HepG2 (cell line): ENCODE data around the gene MED12L. TPM values are rescaled to one million over a fixed set of nuclear protein-coding genes. Genes with fewer than 3 reads are reported as not detected.

Experiments used
- ATAC-seq: fragments of 200-7000 bp; cut with Tn5 transposase; 3 replicates; pipeline ENCODE4 v1.9.1; 2020; ENCODE audit warnings: mild to moderate bottlenecking, moderate library complexity
- BruUV-seq: library from RNA; stranded (reverse); fragments of 400-500 nt; replicated peaks from 2 replicates; lab custom pipeline; 2021; lab: Mats Ljungman, UMichigan
- CTCF ChIA-PET: fragments of 300-600 bp; formaldehyde crosslinking; extraction: SDS; loops from one replicate; lab custom pipeline; 2021; ENCODE audit warnings: low total read pairs, inconsistent platforms, low intra/inter-chr PET ratio; lab: Yijun Ruan, JAX
- POLR2A ChIA-PET: fragments of 350-600 bp; sonication (Branson Sonifier 250); formaldehyde crosslinking; loops from one replicate; lab custom pipeline; 2020; ENCODE audit warnings: antibody characterized with exemption, inconsistent platforms; lab: Yijun Ruan, JAX
- DNase-seq: peaks from one replicate; pipeline ENCODE4 v3.0.0-alpha.2; 2015; ENCODE audit warnings: low spot score
- FAIRE-seq: peaks from 3 replicates; lab custom pipeline; 2011; peaks lifted over from hg19 to GRCh38; lab: Jason Lieb, UNC
- H2AFZ ChIP-seq: one replicate; pipeline ENCODE4 v1.6.1; 2011; ENCODE audit warnings: low read length, inconsistent platforms
- H3K27ac ChIP-seq: fragments of 300-600 bp; 3 replicates; pipeline ENCODE4 v1.8.0; 2011; ENCODE audit warnings: mixed run types, mild to moderate bottlenecking, mixed read lengths, low read length, inconsistent platforms; ENCODE audit not compliant: insufficient read depth; ENCODE audit errors: extremely low read length
- H3K27me3 ChIP-seq, 2 experiments: fragments of 200-600 bp in 1 of 2; 2 replicates in 1 of 2; 3 replicates in 1 of 2; pipeline versions ENCODE4 v1.6.0 to v1.8.0; 2011; ENCODE audit warnings: low read length in 2 of 2, mild to moderate bottlenecking in 2 of 2, moderate library complexity in 2 of 2, inconsistent platforms in 1 of 2; ENCODE audit not compliant: insufficient read depth in 2 of 2, control insufficient read depth in 1 of 2
- H3K36me3 ChIP-seq, 2 experiments: fragments of 200-600 bp in 1 of 2; replicated peaks in 1 of 2; 2 replicates in 1 of 2; 3 replicates in 1 of 2; pipeline versions ENCODE4 v1.5.1 to v1.8.0; 2011; ENCODE audit warnings: low read length in 2 of 2, inconsistent platforms in 1 of 2; ENCODE audit not compliant: insufficient read depth in 2 of 2, control insufficient read depth in 1 of 2
- H3K4me1 ChIP-seq: 2 replicates; pipeline ENCODE4 v1.5.1; 2012; ENCODE audit warnings: low read length, inconsistent platforms; ENCODE audit not compliant: insufficient read depth
- H3K4me2 ChIP-seq: 2 replicates; pipeline ENCODE4 v1.6.0; 2011; ENCODE audit warnings: low read depth, low read length, inconsistent platforms
- H3K4me3 ChIP-seq, 3 experiments: fragments of 200-600 bp in 1 of 3; sonication (generic), shearing (Covaris generic) in 1 of 3; replicated peaks in 1 of 3; 2 replicates each; pipeline ENCODE4 v1.5.1; 2011 to 2016; ENCODE audit warnings: low read length in 3 of 3, inconsistent platforms in 2 of 3, low read depth in 2 of 3, mild to moderate bottlenecking in 2 of 3, control low read depth in 1 of 3, mixed read lengths in 1 of 3; ENCODE audit not compliant: insufficient read depth in 1 of 3
- H3K79me2 ChIP-seq: one replicate; pipeline ENCODE4 v1.6.1; 2011; ENCODE audit warnings: low read length, inconsistent platforms; ENCODE audit not compliant: insufficient read depth
- H3K9ac ChIP-seq: 2 replicates; pipeline ENCODE4 v1.6.0; 2011; ENCODE audit warnings: mild to moderate bottlenecking, low read depth, low read length, inconsistent platforms; ENCODE audit not compliant: insufficient read depth
- H3K9me3 ChIP-seq: 2 replicates; pipeline ENCODE4 v1.5.1; 2012; ENCODE audit warnings: mild to moderate bottlenecking, low read length
- H4K20me1 ChIP-seq: 2 replicates; pipeline ENCODE4 v1.6.0; 2011; ENCODE audit warnings: inconsistent platforms, mild to moderate bottlenecking, low read length, moderate library complexity; ENCODE audit not compliant: insufficient read depth
- TP53 ChIP-seq: sonication (generic); formaldehyde crosslinking; conservative IDR thresholded peaks from 2 replicates; pipeline ENCODE4 v1.4.0; 2020; ENCODE audit warnings: missing genetic modification reagents
- ZNF296 ChIP-seq: sonication (generic); formaldehyde crosslinking; conservative IDR thresholded peaks from 2 replicates; pipeline ENCODE4 v1.5.0; 2020; ENCODE audit warnings: mild to moderate bottlenecking, missing genetic modification reagents
- ZNF773 ChIP-seq: sonication (generic); formaldehyde crosslinking; IDR thresholded peaks from 2 replicates; pipeline ENCODE4 v1.4.0; 2020; ENCODE audit warnings: missing genetic modification reagents, borderline replicate concordance
- WGBS: methylation state at CpG from one replicate; pipeline ENCODE4 v1.1.6; 2017; ENCODE audit warnings: low lambda C conversion rate; 5-methylcytosine and 5-hydroxymethylcytosine counted together
- in situ Hi-C: cut with HindIII; loops from 2 replicates; pipeline ENCODE4 v1.10.0; 2017; ENCODE audit warnings: low pct_unique_long_range_greater_than_20kb; ENCODE audit not compliant: extremely low pct_ligation_motif_present
- intact Hi-C: fragments of 100-400 bp; cut with micrococcal nuclease; formaldehyde crosslinking; loops from one replicate; pipeline ENCODE4 v1.10.0; 2022; ENCODE audit not compliant: unreplicated experiment
- polyA plus RNA-seq, 8 experiments: library from polyadenylated mRNA; depleted of rRNA in 3 of 8; stranded (reverse) in 7 of 8; unstranded in 1 of 8; fragments of >200 nt; fragmentation: Illumina TruSeq in 4 of 8; extraction: Trizol in 4 of 8; gene quantifications; 2 replicates each; pipeline versions ENCODE4 v1.2.1 to v1.2.3, GENCODE V29; 2011 to 2016; ENCODE audit warnings: low read depth in 4 of 8, missing spikeins in 1 of 8, mixed read lengths in 1 of 8; ENCODE audit not compliant: insufficient read depth in 1 of 8
- total RNA-seq, 5 experiments: library from RNA; depleted of rRNA; stranded (reverse); fragments of >200 nt; fragmentation: Illumina TruSeq; extraction: Trizol; gene quantifications; 2 replicates each; pipeline ENCODE4 v1.2.3, GENCODE V29; 2016; ENCODE audit warnings: low read depth in 1 of 5

The MED12L gene
- total and polyA plus RNA-seq, 2 of the 13 experiments (the other 11 are each of a cell fraction or from before 2014, with no cell fraction given), result 0.07 to 0.64 TPM

GRCh38 chr3:151383111-151383510 is 297.6 kb downstream of the MED12L start:
- DNase-seq (no peak), ATAC-seq (no peak), FAIRE-seq (no peak)
- Histone ChIP-seq H3K4me1 (no peaks in the 10 kb centered on the region), H3K9ac (no peak overlapping the region), H3K9me3 (no peaks in the 10 kb centered on the region), H3K36me3 (no peaks in the 10 kb centered on the region), H3K4me3 (no peak overlapping the region), H3K27me3 (no peaks in the 10 kb centered on the region), H3K4me2 (no peak overlapping the region), H4K20me1 (no peaks in the 10 kb centered on the region), H3K79me2 (no peaks in the 10 kb centered on the region), H3K27ac (no peak overlapping the region), H2AFZ (no peak overlapping the region)
- CTCF ChIA-PET, result no interaction called here
- intact Hi-C loops (no loop called here), in situ Hi-C loops (no loop called here)
- 56% methylated on average over 2 of the region's 2 CpGs for WGBS
- TF ChIP-seq ZNF296 (CRISPR knock-in tag), result no peak
- POLR2A ChIA-PET, result no interaction called here
- no TSS peak for BruUV-seq

GRCh38 chr3:151383956-151384355 is 298.5 kb downstream of the MED12L start:
- Histone ChIP-seq H3K9me3 (no peaks in the 10 kb centered on the region), H4K20me1 (no peaks in the 10 kb centered on the region), H3K36me3 (no peaks in the 10 kb centered on the region), H3K79me2 (no peaks in the 10 kb centered on the region), H3K27ac (no peak overlapping the region), H3K4me3 (no peak overlapping the region), H2AFZ (no peak overlapping the region), H3K4me1 (no peaks in the 10 kb centered on the region), H3K4me2 (no peak overlapping the region), H3K9ac (no peak overlapping the region), H3K27me3 (no peaks in the 10 kb centered on the region)
- DNase-seq (no peak), FAIRE-seq (no peak), ATAC-seq (no peak)
- TF ChIP-seq ZNF773 (CRISPR knock-in tag) (no peak), TP53 (no peak)
- WGBS, result 20% methylated on average over 3 of the region's 3 CpGs
- BruUV-seq, result no TSS peak
- ChIA-PET CTCF (no interaction called here), POLR2A (no interaction called here)
- in situ Hi-C loops (no loop called here), intact Hi-C loops (no loop called here)
